ENCODE measurements around the gene NSD1. TPM values are rescaled to one million over a fixed set of nuclear protein-coding genes. Genes with fewer than 3 reads are reported as not detected.
A peak's percentile ranks its signal among the peaks of the same experiment; 100 is the strongest.

The NSD1 gene
- total and polyA plus RNA-seq, 2 of the 8 experiments (the other 6 are each of a cell fraction or from before 2014, with no cell fraction given): 22.8 to 168 TPM

DNA sequence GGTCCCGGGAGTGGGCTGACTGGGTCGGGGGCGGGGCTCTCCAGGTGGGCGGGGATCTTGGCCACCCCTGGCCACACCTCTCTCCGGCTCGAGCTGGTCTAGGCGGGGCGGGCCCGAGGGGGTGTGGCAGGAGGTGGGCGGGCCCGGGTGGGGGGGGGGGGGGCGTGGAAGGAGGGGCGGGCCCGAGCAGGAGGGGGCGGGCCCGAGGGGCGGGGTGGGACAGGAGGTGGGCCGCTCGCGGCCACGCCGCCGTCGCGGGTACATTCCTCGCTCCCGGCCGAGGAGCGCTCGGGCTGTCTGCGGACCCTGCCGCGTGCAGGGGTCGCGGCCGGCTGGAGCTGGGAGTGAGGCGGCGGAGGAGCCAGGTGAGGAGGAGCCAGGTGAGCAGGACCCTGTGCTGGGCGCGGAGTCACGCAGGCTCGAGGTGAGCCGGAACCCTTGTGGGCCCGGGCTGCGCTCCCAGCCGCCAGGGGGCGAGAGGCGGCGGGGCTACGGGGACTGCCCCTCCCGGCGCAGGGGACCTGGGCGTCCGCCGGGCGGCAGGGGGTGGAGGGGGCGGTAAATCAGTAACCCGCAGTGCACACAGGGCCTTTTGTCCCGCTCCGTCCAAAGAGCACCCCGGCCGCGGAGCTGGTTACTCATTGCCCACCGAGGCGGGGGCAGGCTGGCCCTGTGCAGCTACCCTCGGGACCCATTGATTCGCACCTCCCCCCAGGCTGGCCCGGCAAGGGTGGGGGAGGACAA, 46.7 kb upstream of the NSD1 start, which contains the start of gene FGFR4 (continued):
- TF ChIP-seq, protein P1, sequence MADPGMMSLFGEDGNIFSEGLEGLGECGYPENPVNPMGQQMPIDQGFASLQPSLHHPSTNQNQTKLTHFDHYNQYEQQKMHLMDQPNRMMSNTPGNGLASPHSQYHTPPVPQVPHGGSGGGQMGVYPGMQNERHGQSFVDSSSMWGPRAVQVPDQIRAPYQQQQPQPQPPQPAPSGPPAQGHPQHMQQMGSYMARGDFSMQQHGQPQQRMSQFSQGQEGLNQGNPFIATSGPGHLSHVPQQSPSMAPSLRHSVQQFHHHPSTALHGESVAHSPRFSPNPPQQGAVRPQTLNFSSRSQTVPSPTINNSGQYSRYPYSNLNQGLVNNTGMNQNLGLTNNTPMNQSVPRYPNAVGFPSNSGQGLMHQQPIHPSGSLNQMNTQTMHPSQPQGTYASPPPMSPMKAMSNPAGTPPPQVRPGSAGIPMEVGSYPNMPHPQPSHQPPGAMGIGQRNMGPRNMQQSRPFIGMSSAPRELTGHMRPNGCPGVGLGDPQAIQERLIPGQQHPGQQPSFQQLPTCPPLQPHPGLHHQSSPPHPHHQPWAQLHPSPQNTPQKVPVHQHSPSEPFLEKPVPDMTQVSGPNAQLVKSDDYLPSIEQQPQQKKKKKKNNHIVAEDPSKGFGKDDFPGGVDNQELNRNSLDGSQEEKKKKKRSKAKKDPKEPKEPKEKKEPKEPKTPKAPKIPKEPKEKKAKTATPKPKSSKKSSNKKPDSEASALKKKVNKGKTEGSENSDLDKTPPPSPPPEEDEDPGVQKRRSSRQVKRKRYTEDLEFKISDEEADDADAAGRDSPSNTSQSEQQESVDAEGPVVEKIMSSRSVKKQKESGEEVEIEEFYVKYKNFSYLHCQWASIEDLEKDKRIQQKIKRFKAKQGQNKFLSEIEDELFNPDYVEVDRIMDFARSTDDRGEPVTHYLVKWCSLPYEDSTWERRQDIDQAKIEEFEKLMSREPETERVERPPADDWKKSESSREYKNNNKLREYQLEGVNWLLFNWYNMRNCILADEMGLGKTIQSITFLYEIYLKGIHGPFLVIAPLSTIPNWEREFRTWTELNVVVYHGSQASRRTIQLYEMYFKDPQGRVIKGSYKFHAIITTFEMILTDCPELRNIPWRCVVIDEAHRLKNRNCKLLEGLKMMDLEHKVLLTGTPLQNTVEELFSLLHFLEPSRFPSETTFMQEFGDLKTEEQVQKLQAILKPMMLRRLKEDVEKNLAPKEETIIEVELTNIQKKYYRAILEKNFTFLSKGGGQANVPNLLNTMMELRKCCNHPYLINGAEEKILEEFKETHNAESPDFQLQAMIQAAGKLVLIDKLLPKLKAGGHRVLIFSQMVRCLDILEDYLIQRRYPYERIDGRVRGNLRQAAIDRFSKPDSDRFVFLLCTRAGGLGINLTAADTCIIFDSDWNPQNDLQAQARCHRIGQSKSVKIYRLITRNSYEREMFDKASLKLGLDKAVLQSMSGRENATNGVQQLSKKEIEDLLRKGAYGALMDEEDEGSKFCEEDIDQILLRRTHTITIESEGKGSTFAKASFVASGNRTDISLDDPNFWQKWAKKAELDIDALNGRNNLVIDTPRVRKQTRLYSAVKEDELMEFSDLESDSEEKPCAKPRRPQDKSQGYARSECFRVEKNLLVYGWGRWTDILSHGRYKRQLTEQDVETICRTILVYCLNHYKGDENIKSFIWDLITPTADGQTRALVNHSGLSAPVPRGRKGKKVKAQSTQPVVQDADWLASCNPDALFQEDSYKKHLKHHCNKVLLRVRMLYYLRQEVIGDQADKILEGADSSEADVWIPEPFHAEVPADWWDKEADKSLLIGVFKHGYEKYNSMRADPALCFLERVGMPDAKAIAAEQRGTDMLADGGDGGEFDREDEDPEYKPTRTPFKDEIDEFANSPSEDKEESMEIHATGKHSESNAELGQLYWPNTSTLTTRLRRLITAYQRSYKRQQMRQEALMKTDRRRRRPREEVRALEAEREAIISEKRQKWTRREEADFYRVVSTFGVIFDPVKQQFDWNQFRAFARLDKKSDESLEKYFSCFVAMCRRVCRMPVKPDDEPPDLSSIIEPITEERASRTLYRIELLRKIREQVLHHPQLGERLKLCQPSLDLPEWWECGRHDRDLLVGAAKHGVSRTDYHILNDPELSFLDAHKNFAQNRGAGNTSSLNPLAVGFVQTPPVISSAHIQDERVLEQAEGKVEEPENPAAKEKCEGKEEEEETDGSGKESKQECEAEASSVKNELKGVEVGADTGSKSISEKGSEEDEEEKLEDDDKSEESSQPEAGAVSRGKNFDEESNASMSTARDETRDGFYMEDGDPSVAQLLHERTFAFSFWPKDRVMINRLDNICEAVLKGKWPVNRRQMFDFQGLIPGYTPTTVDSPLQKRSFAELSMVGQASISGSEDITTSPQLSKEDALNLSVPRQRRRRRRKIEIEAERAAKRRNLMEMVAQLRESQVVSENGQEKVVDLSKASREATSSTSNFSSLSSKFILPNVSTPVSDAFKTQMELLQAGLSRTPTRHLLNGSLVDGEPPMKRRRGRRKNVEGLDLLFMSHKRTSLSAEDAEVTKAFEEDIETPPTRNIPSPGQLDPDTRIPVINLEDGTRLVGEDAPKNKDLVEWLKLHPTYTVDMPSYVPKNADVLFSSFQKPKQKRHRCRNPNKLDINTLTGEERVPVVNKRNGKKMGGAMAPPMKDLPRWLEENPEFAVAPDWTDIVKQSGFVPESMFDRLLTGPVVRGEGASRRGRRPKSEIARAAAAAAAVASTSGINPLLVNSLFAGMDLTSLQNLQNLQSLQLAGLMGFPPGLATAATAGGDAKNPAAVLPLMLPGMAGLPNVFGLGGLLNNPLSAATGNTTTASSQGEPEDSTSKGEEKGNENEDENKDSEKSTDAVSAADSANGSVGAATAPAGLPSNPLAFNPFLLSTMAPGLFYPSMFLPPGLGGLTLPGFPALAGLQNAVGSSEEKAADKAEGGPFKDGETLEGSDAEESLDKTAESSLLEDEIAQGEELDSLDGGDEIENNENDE (IDR thresholded peaks at IDR 0.05; ENCODE audit: insufficient replicate concordance, low read length): no peak
- TF ChIP-seq RNF2 (IDR thresholded peaks at IDR 0.05; ENCODE audit: borderline replicate concordance, low read depth, low read length, missing control alignments, poor library complexity, severe bottlenecking): no peak
- peak; percentile 87 for TF ChIP-seq PHF8 (conservative IDR thresholded peaks at IDR 0.05; ENCODE audit: low read depth, low read length)
- no peak for TF ChIP-seq ASH2L (IDR thresholded peaks at IDR 0.05; ENCODE audit: low read length)
- no peak for TF ChIP-seq KDM1A (IDR thresholded peaks at IDR 0.05; ENCODE audit: borderline replicate concordance, low read length)
- no peak for TF ChIP-seq CREB1 (IDR thresholded peaks at IDR 0.05)
- peak in 1 of 2 experiments; percentile 66; a peak in 2 of 3 replicates for TF ChIP-seq POLR2A (IDR thresholded peaks at IDR 0.05; ENCODE audit: control extremely low read depth in 1 of 2, low read depth in 2 of 2, low read length in 2 of 2)
- TF ChIP-seq SP4 (IDR thresholded peaks at IDR 0.05; ENCODE audit: low read length): no peak
- no peak for TF ChIP-seq USF2 (IDR thresholded peaks at IDR 0.05; ENCODE audit: low read length)
- TF ChIP-seq SIX5 (IDR thresholded peaks at IDR 0.05; ENCODE audit: low read depth, low read length): no peak
